NCI-H345 treated with DMSO at 0.1 percent for 48 hours (cell line): ENCODE measurements around the gene PLRG1.

Source experiments
- DNase-seq: peaks from one replicate; lab custom pipeline; 2025; ENCODE audit not compliant: unreplicated experiment; lab: John Stamatoyannopoulos, UW

PLRG1 gene

GRCh38 chr4:154574311-154574710 is 24.1 kb upstream of the PLRG1 start:
- no peak for DNase-seq

GRCh38 chr4:154573190-154573870 is 23.1 kb upstream of the PLRG1 start:
- no peak for DNase-seq

- DNase-seq, result no peak
Measured at GRCh38 chr4:154569584-154569983, 19.4 kb upstream of the PLRG1 start.

GRCh38 chr4:154569028-154569427 is 18.8 kb upstream of the PLRG1 start:
- DNase-seq, result no peak

GRCh38 chr4:154566639-154567204 is 16.5 kb upstream of the PLRG1 start:
- DNase-seq, result no peak

GRCh38 chr4:154565704-154566103 is 15.5 kb upstream of the PLRG1 start:
- DNase-seq, result no peak

- DNase-seq, result no peak
Measured at GRCh38 chr4:154564311-154564710, 14.1 kb upstream of the PLRG1 start.

- no peak for DNase-seq
Measured at GRCh38 chr4:154562697-154563254, 12.6 kb upstream of the PLRG1 start, which contains the start of gene FGB. TSS of gene FGB (plus strand) at chr4:154563011. CDS start at chr4:154563019, 8 bp downstream.

GRCh38 chr4:154560824-154561231 is 10.6 kb upstream of the PLRG1 start:
- no peak for DNase-seq

- no peak for DNase-seq
Measured at GRCh38 chr4:154560419-154560801, 10.2 kb upstream of the PLRG1 start.

GRCh38 chr4:154559494-154560418 is 9.6 kb upstream of the PLRG1 start:
- DNase-seq, result no peak

- DNase-seq, result no peak
Measured at GRCh38 chr4:154559141-154559493, 8.9 kb upstream of the PLRG1 start.

- peak; percentile 21 for DNase-seq
Measured at GRCh38 chr4:154551872-154552686, 1.9 kb upstream of the PLRG1 start.

GRCh38 chr4:154545689-154546088 is 4.5 kb downstream of the PLRG1 start:
- no peak for DNase-seq

GRCh38 chr4:154542271-154542879 is 7.8 kb downstream of the PLRG1 start:
- DNase-seq, result no peak

- no peak for DNase-seq
Measured at GRCh38 chr4:154534296-154534695, 15.9 kb downstream of the PLRG1 start.

- no peak for DNase-seq
Measured at GRCh38 chr4:154529728-154530519, 20.3 kb downstream of the PLRG1 start.

- no peak for DNase-seq
Measured at GRCh38 chr4:154528869-154529268, 21.3 kb downstream of the PLRG1 start.

GRCh38 chr4:154527308-154527707 is 22.9 kb downstream of the PLRG1 start:
- DNase-seq, result no peak

- DNase-seq, result no peak
Measured at GRCh38 chr4:154526151-154526550, 24.0 kb downstream of the PLRG1 start.
